Measurements from ENCODE around the gene TPD52L1. TPM values are rescaled to one million over a fixed set of nuclear protein-coding genes. Genes with fewer than 3 reads are reported as not detected.
A peak's percentile ranks its signal among the peaks of the same experiment; 100 is the strongest.

TPD52L1 gene
- total and polyA plus RNA-seq, 2 of the 13 experiments (the other 11 are each of a cell fraction or from before 2014, with no cell fraction given), result 0.49 to 0.53 TPM

DNA sequence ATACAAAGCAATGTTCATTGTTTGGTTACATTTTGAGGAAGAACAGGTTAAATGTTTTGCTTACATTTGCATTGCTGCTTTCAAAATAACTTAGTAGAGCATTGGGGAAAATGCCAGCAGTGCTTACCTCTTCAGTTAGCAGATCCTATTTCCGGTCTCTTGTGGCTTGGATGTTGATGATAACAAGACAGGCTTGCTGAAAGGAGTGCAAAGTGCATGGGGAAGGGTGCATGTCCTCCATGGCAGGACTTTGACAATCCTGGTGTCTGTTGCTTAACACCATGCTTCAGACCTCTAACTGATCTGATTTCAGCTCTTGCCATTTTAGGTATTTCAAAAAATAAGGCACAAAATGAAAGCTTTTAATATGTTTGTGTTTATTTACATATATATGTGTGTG lies 21.1 kb downstream of the TPD52L1 start (continued):
- TF ChIP-seq, protein P1, sequence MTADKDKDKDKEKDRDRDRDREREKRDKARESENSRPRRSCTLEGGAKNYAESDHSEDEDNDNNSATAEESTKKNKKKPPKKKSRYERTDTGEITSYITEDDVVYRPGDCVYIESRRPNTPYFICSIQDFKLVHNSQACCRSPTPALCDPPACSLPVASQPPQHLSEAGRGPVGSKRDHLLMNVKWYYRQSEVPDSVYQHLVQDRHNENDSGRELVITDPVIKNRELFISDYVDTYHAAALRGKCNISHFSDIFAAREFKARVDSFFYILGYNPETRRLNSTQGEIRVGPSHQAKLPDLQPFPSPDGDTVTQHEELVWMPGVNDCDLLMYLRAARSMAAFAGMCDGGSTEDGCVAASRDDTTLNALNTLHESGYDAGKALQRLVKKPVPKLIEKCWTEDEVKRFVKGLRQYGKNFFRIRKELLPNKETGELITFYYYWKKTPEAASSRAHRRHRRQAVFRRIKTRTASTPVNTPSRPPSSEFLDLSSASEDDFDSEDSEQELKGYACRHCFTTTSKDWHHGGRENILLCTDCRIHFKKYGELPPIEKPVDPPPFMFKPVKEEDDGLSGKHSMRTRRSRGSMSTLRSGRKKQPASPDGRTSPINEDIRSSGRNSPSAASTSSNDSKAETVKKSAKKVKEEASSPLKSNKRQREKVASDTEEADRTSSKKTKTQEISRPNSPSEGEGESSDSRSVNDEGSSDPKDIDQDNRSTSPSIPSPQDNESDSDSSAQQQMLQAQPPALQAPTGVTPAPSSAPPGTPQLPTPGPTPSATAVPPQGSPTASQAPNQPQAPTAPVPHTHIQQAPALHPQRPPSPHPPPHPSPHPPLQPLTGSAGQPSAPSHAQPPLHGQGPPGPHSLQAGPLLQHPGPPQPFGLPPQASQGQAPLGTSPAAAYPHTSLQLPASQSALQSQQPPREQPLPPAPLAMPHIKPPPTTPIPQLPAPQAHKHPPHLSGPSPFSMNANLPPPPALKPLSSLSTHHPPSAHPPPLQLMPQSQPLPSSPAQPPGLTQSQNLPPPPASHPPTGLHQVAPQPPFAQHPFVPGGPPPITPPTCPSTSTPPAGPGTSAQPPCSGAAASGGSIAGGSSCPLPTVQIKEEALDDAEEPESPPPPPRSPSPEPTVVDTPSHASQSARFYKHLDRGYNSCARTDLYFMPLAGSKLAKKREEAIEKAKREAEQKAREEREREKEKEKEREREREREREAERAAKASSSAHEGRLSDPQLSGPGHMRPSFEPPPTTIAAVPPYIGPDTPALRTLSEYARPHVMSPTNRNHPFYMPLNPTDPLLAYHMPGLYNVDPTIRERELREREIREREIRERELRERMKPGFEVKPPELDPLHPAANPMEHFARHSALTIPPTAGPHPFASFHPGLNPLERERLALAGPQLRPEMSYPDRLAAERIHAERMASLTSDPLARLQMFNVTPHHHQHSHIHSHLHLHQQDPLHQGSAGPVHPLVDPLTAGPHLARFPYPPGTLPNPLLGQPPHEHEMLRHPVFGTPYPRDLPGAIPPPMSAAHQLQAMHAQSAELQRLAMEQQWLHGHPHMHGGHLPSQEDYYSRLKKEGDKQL (CRISPR knock-in tag; IDR thresholded peaks at IDR 0.05; ENCODE audit: low read depth), result no peak
- no peak for TF ChIP-seq ZKSCAN8 (CRISPR knock-in tag; IDR thresholded peaks at IDR 0.05; ENCODE audit: borderline replicate concordance)
- no peak for TF ChIP-seq HNRNPUL1 (IDR thresholded peaks at IDR 0.05; ENCODE audit: low read depth, low read length)
- no peak for TF ChIP-seq SMC3 (IDR thresholded peaks at IDR 0.05; ENCODE audit: low read length)
- TF ChIP-seq, protein P2, sequence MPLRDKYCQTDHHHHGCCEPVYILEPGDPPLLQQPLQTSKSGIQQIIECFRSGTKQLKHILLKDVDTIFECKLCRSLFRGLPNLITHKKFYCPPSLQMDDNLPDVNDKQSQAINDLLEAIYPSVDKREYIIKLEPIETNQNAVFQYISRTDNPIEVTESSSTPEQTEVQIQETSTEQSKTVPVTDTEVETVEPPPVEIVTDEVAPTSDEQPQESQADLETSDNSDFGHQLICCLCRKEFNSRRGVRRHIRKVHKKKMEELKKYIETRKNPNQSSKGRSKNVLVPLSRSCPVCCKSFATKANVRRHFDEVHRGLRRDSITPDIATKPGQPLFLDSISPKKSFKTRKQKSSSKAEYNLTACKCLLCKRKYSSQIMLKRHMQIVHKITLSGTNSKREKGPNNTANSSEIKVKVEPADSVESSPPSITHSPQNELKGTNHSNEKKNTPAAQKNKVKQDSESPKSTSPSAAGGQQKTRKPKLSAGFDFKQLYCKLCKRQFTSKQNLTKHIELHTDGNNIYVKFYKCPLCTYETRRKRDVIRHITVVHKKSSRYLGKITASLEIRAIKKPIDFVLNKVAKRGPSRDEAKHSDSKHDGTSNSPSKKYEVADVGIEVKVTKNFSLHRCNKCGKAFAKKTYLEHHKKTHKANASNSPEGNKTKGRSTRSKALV (CRISPR knock-in tag; IDR thresholded peaks at IDR 0.05), result 0 out of 2 replicates have a peak, but pooled peaks have one; percentile 46
- TF ChIP-seq ZMYM4 (CRISPR knock-in tag; IDR thresholded peaks at IDR 0.05), result peak; percentile 45; the same call in 1 of the 2 replicates
- TF ChIP-seq HDAC2 (CRISPR knock-in tag; IDR thresholded peaks at IDR 0.05), result peak; percentile 32; the same call in 1 of the 2 replicates
- TF ChIP-seq ATAD3A (CRISPR knock-in tag; IDR thresholded peaks at IDR 0.05), result no peak
- no peak for TF ChIP-seq FLYWCH1 (CRISPR knock-in tag; IDR thresholded peaks at IDR 0.05)
- TF ChIP-seq, protein P3, sequence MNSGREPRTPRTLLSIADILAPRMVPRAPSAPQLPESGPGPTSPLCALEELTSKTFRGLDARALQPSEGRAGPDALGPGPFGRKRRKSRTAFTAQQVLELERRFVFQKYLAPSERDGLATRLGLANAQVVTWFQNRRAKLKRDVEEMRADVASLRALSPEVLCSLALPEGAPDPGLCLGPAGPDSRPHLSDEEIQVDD (CRISPR knock-in tag; IDR thresholded peaks at IDR 0.05; ENCODE audit: borderline replicate concordance), result no peak
- TF ChIP-seq SMAD3 (CRISPR knock-in tag; IDR thresholded peaks at IDR 0.05), result no peak
- TF ChIP-seq GABPA (IDR thresholded peaks at IDR 0.05; ENCODE audit: low read depth, low read length), result no peak
- peak; percentile 84 for TF ChIP-seq GABPA (CRISPR knock-in tag; IDR thresholded peaks at IDR 0.05; ENCODE audit: low read depth)
- TF ChIP-seq, protein P4, sequence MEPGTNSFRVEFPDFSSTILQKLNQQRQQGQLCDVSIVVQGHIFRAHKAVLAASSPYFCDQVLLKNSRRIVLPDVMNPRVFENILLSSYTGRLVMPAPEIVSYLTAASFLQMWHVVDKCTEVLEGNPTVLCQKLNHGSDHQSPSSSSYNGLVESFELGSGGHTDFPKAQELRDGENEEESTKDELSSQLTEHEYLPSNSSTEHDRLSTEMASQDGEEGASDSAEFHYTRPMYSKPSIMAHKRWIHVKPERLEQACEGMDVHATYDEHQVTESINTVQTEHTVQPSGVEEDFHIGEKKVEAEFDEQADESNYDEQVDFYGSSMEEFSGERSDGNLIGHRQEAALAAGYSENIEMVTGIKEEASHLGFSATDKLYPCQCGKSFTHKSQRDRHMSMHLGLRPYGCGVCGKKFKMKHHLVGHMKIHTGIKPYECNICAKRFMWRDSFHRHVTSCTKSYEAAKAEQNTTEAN (CRISPR knock-in tag; conservative IDR thresholded peaks at IDR 0.05), result no peak
- TF ChIP-seq REL (CRISPR knock-in tag; conservative IDR thresholded peaks at IDR 0.05), result no peak
- TF ChIP-seq U2AF1 (optimal IDR thresholded peaks at IDR 0.05; ENCODE audit: low read depth, low read length), result no peak
- TF ChIP-seq, protein P5, sequence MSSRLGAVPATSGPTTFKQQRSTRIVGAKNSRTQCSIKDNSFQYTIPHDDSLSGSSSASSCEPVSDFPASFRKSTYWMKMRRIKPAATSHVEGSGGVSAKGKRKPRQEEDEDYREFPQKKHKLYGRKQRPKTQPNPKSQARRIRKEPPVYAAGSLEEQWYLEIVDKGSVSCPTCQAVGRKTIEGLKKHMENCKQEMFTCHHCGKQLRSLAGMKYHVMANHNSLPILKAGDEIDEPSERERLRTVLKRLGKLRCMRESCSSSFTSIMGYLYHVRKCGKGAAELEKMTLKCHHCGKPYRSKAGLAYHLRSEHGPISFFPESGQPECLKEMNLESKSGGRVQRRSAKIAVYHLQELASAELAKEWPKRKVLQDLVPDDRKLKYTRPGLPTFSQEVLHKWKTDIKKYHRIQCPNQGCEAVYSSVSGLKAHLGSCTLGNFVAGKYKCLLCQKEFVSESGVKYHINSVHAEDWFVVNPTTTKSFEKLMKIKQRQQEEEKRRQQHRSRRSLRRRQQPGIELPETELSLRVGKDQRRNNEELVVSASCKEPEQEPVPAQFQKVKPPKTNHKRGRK (CRISPR knock-in tag; IDR thresholded peaks at IDR 0.05), result no peak
- TF ChIP-seq SSRP1 (CRISPR knock-in tag; IDR thresholded peaks at IDR 0.05), result no peak
- TF ChIP-seq NR2C2 (CRISPR knock-in tag; IDR thresholded peaks at IDR 0.05; ENCODE audit: borderline replicate concordance), result no peak
